BLaER1 treated with 17β-estradiol and CSF1 and Interleukin-3, amounts not matched to agents 10 nM and 100 nM (cell line): ENCODE measurements around the gene RBFOX2.
A peak's percentile ranks its signal among the peaks of the same experiment; 100 is the strongest.
"Not testable (repeated sequence)": the region's sequence is repeated elsewhere in the genome, so short reads cannot be mapped to it uniquely, and the experiment has no call there.

ENCODE experiments used
- H3K27ac ChIP-seq, 11 experiments: shearing (Covaris generic); formaldehyde crosslinking; 2 replicates each; pipeline ENCODE4 v1.8.1; 2022
- H3K27me3 ChIP-seq, 11 experiments: shearing (Covaris generic); formaldehyde crosslinking; 2 replicates each; pipeline ENCODE4 v1.8.1; 2022
- H3K36me3 ChIP-seq, 11 experiments: shearing (Covaris generic); formaldehyde crosslinking; 2 replicates each; pipeline ENCODE4 v1.8.1; 2022
- H3K4me1 ChIP-seq, 10 experiments: shearing (Covaris generic); formaldehyde crosslinking; 2 replicates each; pipeline ENCODE4 v1.8.1; 2022
- H3K4me2 ChIP-seq, 11 experiments: shearing (Covaris generic); formaldehyde crosslinking; 2 replicates each; pipeline ENCODE4 v1.8.1; 2022
- H3K4me3 ChIP-seq, 10 experiments: shearing (Covaris generic); formaldehyde crosslinking; 2 replicates each; pipeline ENCODE4 v1.8.1; 2022
- H3K9ac ChIP-seq, 11 experiments: shearing (Covaris generic); formaldehyde crosslinking; 2 replicates each; pipeline ENCODE4 v1.8.1; 2022
- H3K9me3 ChIP-seq, 11 experiments: shearing (Covaris generic); formaldehyde crosslinking; replicated peaks in 1 of 11; 2 replicates each; pipeline ENCODE4 v1.8.1; 2022
- H4K20me1 ChIP-seq, 11 experiments: shearing (Covaris generic); formaldehyde crosslinking; 2 replicates each; pipeline ENCODE4 v1.8.1; 2022
- Cebpa-rat ChIP-seq, 11 experiments: shearing (Covaris generic); IDR thresholded peaks; 2 replicates each; pipeline ENCODE4 v1.8.1; 2022

RBFOX2 gene

DNA sequence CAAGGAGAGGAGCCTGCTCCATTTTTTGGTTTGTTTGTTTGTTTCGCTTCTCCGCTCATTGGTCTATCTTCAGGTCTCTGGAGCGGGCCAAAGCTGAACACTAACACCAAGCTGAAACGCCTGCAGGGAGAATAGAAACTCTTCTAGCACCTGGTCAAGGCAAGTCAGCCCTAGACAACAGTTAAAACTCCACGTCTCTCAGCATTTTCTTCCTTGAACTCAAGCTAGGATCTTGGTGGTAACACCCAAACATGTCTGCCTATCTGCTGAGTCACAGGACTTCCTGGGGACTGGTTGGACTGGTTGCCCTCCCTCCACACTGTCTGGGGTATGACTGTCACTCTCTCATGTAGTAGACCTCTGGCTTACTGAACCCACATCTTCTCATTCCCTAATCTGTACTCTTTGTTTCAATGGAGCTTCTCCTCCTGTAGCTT is 23.9 kb upstream of the RBFOX2 start:
- peak overlapping the region in 5 of 11 experiments; percentile 26 to 47 (median 31); a peak in 9 of 22 replicates for H3K4me2 ChIP-seq
- H3K36me3 ChIP-seq: no peaks in the 10 kb centered on the region
- H3K9ac ChIP-seq: no peak overlapping the region
- H3K9me3 ChIP-seq: peaks cover 4 to 7% (median 5%) of the 10 kb centered on the region in 11 experiments; a peak in 14 of 22 replicates
- peak overlapping the region in 7 of 11 experiments; percentile 24 to 67 (median 44); a peak in 13 of 22 replicates for H3K27ac ChIP-seq
- no peaks in the 10 kb centered on the region for H3K27me3 ChIP-seq
- no peak for TF ChIP-seq Cebpa-rat (IDR thresholded peaks at IDR 0.05)
- H3K4me3 ChIP-seq: no peak overlapping the region
- H3K4me1 ChIP-seq: peaks cover 0 to 11% (median 3%) of the 10 kb centered on the region in 10 experiments; a peak in 6 of 20 replicates
- H4K20me1 ChIP-seq: no peaks in the 10 kb centered on the region

DNA sequence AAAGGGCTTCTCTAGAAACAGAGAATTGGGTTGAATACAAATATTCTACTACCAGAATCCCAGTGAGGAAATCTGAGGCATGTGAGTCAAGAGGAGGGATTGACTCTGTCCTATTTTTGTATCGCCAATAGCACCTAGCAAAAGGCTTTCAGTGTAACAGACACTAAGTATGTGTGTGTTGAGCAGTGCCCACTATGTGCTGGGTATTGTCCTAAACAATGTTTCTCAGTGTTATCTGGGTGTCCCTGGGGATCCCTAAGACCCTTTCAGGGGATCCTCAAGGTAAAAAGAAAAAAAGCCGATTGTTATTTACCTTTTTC is 21.0 kb upstream of the RBFOX2 start:
- no peak overlapping the region for H3K4me2 ChIP-seq
- H4K20me1 ChIP-seq: no peaks in the 10 kb centered on the region
- no peak overlapping the region for H3K4me3 ChIP-seq
- H3K27ac ChIP-seq: no peak overlapping the region
- no peak for TF ChIP-seq Cebpa-rat (IDR thresholded peaks at IDR 0.05)
- H3K27me3 ChIP-seq: no peaks in the 10 kb centered on the region
- no peaks in the 10 kb centered on the region for H3K9me3 ChIP-seq
- H3K36me3 ChIP-seq: no peaks in the 10 kb centered on the region
- H3K4me1 ChIP-seq: peaks cover 0 to 11% (median 3%) of the 10 kb centered on the region in 10 experiments; a peak in 6 of 20 replicates
- no peak overlapping the region for H3K9ac ChIP-seq

DNA sequence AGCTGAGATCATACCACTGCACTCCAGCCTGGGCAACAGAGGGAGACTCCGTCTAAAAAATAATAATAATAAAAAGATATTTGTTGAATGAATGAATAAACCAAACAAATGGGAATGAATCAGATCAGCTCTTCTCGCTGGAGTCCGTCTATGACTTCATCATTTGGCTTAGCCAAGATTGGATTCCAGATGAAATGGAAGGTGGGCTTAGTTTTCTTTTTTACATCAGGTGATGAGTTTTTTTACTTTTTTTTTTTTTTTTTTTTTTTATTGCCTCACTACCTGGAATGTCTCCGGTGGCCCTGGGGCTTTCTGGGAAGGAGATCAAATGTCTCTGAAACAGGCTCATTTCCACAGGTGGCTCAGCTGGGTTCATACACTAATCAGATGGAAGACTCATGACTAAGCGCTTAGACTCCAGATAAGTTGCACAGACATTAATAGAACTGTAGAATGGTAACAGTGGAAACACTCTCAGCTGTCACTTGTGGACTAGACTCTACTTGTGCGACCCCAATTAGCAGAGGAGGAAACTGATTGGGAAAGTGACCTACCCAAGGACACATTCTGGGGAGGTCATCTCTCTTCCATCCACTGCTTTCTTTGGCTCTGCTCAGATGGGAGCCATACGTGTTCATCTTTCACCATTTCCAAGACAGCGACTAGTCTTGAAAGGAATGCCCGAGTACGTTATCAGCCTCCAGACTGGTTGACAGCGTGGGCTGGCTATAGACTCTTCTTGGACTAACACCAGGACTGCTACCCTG is 20.5 kb upstream of the RBFOX2 start:
- TF ChIP-seq Cebpa-rat (IDR thresholded peaks at IDR 0.05): no peak
- peaks cover 0 to 11% (median 3%) of the 10 kb centered on the region in 10 experiments; a peak in 6 of 20 replicates for H3K4me1 ChIP-seq
- H3K4me3 ChIP-seq: no peak overlapping the region
- no peak overlapping the region for H3K9ac ChIP-seq
- no peaks in the 10 kb centered on the region for H3K9me3 ChIP-seq
- no peaks in the 10 kb centered on the region for H3K27me3 ChIP-seq
- H3K4me2 ChIP-seq: no peak overlapping the region
- H4K20me1 ChIP-seq: no peaks in the 10 kb centered on the region
- no peak overlapping the region for H3K27ac ChIP-seq
- no peaks in the 10 kb centered on the region for H3K36me3 ChIP-seq

DNA sequence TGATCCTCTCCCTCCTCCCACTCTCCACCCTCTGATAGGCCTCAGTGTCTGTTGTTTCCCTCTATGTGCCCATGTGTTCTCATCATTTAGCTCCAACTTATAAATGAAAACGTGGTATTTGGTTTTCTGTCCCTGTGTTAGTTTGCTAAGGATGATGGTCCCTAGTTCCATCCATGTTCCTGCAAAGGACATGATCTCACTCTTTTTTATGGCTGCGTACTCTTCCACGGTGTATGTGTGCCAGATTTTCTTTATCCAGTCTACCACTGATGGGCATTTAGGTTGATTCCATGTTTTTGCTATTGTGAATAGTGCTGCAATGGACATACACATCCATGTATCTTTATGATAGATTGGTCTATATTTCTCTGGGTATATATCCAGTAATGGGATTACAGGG is 15.9 kb upstream of the RBFOX2 start:
- H3K4me3 ChIP-seq, H4K20me1 ChIP-seq, H3K27ac ChIP-seq, H3K36me3 ChIP-seq, H3K4me1 ChIP-seq, H3K4me2 ChIP-seq, H3K9ac ChIP-seq, H3K27me3 ChIP-seq: not testable (repeated sequence)
- peaks cover 0 to 13% (median 0%) of the 10 kb centered on the region in 11 experiments; a peak in 9 of 22 replicates for H3K9me3 ChIP-seq

DNA sequence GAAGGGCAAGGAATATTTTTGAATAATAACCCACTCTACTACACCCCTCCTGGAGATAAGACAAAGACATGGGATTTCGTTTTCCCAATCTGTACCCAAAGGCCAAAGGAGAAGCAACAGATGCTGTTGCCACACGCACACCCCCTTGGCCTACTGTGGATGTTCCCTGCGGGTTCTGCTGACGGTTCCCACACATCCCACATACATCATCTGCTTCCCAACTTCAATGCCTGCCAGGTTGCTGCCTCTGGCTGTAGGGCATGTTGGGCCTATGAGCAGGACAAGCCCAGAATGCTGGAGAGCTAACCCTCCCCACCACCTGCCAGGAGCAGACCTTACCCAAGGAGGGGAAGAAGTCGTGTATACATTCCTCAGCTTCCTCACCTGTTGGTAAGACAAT is 13.6 kb upstream of the RBFOX2 start:
- no peaks in the 10 kb centered on the region for H3K27me3 ChIP-seq
- no peaks in the 10 kb centered on the region for H3K4me1 ChIP-seq
- H4K20me1 ChIP-seq: no peaks in the 10 kb centered on the region
- no peak for TF ChIP-seq Cebpa-rat (IDR thresholded peaks at IDR 0.05)
- H3K4me2 ChIP-seq: no peak overlapping the region
- no peak overlapping the region for H3K4me3 ChIP-seq
- H3K27ac ChIP-seq: no peak overlapping the region
- no peak overlapping the region for H3K9ac ChIP-seq
- peaks cover 0 to 22% (median 0%) of the 10 kb centered on the region in 11 experiments; a peak in 9 of 22 replicates for H3K9me3 ChIP-seq
- H3K36me3 ChIP-seq: no peaks in the 10 kb centered on the region

DNA sequence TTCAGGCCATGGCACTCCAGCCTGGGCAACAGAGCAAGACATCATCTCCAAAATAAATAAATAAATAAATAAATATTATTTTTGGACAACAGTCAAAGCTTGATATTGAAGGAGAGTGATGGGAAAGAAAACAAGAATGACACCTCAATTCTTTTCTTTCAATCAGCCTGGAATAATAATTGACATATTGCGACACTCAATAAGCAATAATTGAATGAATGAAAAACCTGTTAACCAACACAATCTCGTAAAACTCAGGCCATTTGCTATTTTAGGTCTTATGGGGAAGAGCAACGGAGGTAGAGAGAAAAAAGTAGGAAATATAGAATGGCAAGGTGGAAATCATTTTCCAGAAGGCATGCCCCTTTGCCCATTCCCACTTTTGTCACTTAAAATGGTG is 10.5 kb upstream of the RBFOX2 start:
- H3K4me3 ChIP-seq: no peak overlapping the region
- no peaks in the 10 kb centered on the region for H4K20me1 ChIP-seq
- no peak overlapping the region for H3K4me2 ChIP-seq
- no peak overlapping the region for H3K27ac ChIP-seq
- peaks cover 0 to 22% (median 0%) of the 10 kb centered on the region in 11 experiments; a peak in 9 of 22 replicates for H3K9me3 ChIP-seq
- no peaks in the 10 kb centered on the region for H3K27me3 ChIP-seq
- no peak overlapping the region for H3K9ac ChIP-seq
- H3K4me1 ChIP-seq: 0 out of 20 replicates have a peak, but pooled peaks cover 0 to 3% (median 0%) of the 10 kb centered on the region in 10 experiments
- no peaks in the 10 kb centered on the region for H3K36me3 ChIP-seq
- peak in 2 of 11 experiments; percentile 40 to 63; a peak in 2 of 22 replicates for TF ChIP-seq Cebpa-rat (IDR thresholded peaks at IDR 0.05)

DNA sequence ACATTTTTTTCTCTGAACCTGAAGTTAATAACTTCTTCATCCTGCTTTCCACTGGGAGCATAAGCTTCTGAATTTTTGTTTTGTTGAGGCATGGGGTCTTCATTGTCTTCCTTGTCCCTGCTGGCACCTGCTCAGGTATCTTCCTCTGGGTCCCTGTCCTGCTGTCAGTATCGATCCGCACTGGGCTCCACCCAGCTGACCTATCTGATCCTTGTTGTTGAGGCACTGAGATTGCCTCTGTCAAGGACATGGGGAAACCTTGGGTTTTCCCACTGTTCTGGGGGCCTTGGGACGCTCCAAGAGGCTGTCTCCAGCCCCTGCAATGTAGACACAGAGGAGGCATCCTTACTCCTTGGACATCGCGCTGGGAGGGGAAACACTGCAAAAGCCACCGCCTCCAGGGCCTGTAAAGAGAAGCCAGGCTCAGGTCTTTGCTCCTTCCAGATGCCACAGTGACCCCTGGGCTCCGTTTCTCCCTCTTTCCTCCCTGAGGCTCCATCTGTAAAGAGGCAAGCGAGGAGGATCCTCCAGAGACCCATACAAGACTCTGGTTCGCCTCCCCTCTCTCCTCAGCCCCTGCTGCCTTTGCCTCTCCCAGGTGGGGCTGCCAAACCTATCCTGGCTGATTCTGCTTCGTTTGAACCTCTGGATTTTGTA is 8.6 kb upstream of the RBFOX2 start:
- no peak for TF ChIP-seq Cebpa-rat (IDR thresholded peaks at IDR 0.05)
- no peak overlapping the region for H3K9ac ChIP-seq
- no peak overlapping the region for H3K4me3 ChIP-seq
- H3K36me3 ChIP-seq: no peaks in the 10 kb centered on the region
- H3K9me3 ChIP-seq: peaks cover 0 to 22% (median 0%) of the 10 kb centered on the region in 11 experiments; a peak in 9 of 22 replicates
- H3K27ac ChIP-seq: no peak overlapping the region
- no peaks in the 10 kb centered on the region for H3K27me3 ChIP-seq
- H4K20me1 ChIP-seq: no peaks in the 10 kb centered on the region
- no peak overlapping the region for H3K4me2 ChIP-seq
- 0 out of 20 replicates have a peak, but pooled peaks cover 0 to 3% (median 0%) of the 10 kb centered on the region in 10 experiments for H3K4me1 ChIP-seq

DNA sequence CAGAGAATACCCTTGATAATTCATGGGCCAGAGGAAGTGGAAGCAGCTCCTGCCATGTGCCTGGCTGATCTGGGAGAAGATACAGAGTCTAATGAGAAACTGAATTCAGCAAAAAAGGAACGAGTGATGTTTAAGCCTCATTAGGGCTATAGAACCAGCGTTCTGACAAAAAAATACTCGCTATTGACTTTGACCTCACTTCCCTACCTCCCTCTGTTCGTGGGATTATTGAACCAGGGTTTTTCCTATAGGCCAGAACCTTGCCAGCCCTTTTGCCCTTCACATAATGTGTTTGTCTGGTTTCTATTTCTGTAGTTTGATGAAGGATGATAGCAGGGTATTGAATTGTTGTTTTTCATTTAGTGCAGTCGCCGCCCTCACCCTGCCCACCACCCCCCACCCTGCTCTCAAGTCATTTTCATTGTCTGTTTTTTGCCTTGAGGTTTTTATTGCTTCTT is 7.6 kb upstream of the RBFOX2 start:
- Histone ChIP-seq H3K9ac (no peak overlapping the region), H3K4me3 (no peak overlapping the region), H3K36me3 (no peaks in the 10 kb centered on the region), H3K27me3 (no peaks in the 10 kb centered on the region), H3K4me2 (no peak overlapping the region), H3K9me3 (peaks cover 0 to 22% (median 0%) of the 10 kb centered on the region in 11 experiments; a peak in 9 of 22 replicates), H4K20me1 (no peaks in the 10 kb centered on the region), H3K4me1 (0 out of 20 replicates have a peak, but pooled peaks cover 0 to 3% (median 0%) of the 10 kb centered on the region in 10 experiments), H3K27ac (no peak overlapping the region)
- no peak for TF ChIP-seq Cebpa-rat (IDR thresholded peaks at IDR 0.05)

DNA sequence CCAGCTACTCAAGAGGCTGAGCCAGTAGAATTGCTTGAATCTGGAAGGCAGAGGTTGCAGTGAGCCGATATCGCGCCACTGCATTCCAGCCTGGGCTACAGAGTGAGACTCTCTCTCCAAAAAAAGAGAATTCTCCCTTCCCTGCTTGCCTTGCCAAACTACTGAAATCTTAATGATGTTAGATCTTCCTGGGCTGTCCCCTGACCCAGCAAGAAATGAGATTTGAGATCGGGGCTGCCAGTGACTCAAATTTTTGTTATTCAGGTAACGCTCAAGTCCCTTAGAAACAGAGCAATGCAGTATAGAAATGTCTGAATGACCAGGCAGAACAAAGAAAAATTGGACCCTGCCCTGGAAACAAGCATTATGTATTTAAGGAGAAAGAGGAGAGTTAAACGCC is 4.0 kb upstream of the RBFOX2 start:
- H3K36me3 ChIP-seq: no peaks in the 10 kb centered on the region
- no peak overlapping the region for H3K4me2 ChIP-seq
- peaks cover 0 to 6% (median 5%) of the 10 kb centered on the region in 11 experiments; a peak in 7 of 22 replicates for H4K20me1 ChIP-seq
- no peak overlapping the region for H3K27ac ChIP-seq
- no peak for TF ChIP-seq Cebpa-rat (IDR thresholded peaks at IDR 0.05)
- H3K4me1 ChIP-seq: peaks cover 13 to 23% (median 17%) of the 10 kb centered on the region in 10 experiments; a peak in 18 of 20 replicates
- peaks cover 0 to 24% (median 14%) of the 10 kb centered on the region in 11 experiments; a peak in 21 of 22 replicates for H3K27me3 ChIP-seq
- no peaks in the 10 kb centered on the region for H3K9me3 ChIP-seq
- no peak overlapping the region for H3K4me3 ChIP-seq
- no peak overlapping the region for H3K9ac ChIP-seq
